ENCODE measurements around the gene NCOA7.
"Not testable (repeated sequence)": the region's sequence is repeated elsewhere in the genome, so short reads cannot be mapped to it uniquely, and the experiment has no call there.

The NCOA7 gene

DNA sequence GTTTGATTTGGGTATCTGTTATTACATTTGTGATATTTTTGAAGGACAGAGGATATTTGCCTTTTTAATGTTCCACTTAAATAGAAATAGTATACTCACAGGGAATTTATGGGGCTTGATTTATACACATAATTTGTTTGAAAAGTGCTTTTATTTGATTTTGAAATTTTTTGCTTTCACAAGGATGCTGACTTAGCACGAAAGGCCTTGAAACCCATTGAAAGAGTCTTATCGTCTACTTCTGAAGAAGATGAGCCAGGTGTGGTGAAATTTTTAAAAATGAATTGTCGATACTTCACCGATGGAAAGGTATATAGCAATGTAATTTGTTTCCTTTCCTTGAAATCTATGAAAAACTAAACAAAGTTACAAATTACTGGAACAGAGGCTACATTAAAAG lies 91.5 kb downstream of the NCOA7 start:
- DNase-seq, result no peak

DNA sequence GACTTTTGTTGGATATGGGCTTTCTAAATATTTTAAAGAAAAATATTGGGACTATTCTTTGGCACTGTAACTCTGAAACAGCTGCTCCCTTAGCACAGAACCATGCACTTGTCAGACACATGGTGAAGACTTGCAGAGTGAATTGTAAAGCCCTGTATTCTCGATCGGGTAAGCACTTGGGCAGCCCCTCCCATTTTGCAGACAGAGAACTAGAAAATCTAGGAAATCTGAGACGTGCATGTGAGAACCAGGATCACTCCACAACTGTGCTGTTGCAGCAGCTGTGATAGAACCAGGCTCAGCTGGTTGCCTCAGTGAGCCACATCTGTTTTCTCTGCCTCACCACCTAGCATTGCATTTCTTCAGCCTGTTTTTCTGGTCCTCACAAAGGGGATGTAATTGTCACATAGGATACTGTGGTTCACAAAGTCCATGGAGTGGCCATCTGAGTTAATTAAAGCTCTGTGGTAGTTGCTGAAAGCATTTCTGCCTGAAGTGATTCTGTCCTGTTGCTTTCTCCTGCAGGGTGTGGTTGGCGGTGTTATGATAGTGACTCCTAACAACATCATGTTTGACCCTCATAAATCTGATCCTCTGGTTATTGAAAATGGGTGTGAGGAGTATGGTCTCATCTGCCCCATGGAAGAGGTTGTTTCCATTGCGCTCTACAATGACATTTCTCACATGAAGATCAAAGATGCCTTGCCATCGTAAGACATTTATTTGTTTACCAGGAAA lies 94.0 kb downstream of the NCOA7 start:
- DNase-seq, result no peak

DNA sequence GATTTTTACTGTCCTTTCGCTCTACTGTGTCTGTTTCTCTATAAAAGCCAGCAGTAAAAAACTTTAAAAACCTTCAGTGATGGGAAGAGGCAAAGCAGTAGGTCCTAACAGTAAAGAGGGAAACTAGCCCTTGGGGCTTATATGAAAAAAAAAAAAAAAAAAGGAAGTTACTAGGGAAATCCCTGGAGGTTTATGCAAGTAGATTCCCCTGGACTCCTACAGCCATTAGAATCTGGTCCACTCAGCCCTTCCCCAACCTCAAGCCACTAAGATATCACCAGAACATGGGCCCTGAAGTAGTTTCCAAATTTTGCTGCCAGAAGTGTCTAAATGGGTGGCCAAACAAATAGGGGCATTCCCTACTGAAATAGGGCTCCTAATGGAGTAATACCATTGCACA lies 95.3 kb downstream of the NCOA7 start:
- DNase-seq, result no peak

DNA sequence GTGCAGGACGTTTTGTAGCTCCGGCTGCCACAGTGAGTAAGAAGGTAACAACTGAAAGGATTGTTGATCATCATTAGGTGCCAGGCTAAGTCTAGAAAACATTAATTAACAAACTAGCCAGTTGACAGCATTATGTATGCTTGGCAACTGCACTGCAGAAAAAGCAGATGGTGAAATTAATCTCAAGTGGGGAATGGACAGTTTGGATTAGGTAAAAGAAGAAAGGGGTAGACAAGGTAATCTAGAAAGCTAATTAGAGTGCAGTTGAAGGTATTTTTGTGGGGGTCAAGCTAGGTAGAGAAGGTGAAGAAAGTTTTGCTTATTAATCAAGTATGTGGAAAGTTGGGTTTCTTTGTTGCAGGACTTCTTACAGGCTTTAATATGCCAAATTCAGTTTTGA lies 96.2 kb downstream of the NCOA7 start:
- no peak for DNase-seq

DNA sequence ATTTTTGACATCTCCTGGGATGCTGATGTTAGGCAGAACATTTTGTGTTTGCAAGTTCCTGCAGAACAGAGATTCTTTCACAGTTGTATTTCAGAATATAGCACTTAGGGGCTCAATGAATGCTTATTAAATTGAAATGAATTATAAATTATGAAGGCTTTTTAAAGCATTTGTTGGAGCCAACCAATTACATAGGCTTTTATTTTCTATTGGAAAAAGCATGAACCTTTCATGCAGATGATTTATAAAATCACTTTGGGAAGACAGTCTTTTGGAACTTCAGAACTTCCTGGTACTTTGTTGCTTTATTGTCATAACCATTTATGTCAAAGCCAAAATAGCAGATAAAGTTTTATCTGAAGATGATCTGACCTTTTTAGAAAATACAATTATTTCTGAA lies 96.6 kb downstream of the NCOA7 start:
- DNase-seq, result no peak

DNA sequence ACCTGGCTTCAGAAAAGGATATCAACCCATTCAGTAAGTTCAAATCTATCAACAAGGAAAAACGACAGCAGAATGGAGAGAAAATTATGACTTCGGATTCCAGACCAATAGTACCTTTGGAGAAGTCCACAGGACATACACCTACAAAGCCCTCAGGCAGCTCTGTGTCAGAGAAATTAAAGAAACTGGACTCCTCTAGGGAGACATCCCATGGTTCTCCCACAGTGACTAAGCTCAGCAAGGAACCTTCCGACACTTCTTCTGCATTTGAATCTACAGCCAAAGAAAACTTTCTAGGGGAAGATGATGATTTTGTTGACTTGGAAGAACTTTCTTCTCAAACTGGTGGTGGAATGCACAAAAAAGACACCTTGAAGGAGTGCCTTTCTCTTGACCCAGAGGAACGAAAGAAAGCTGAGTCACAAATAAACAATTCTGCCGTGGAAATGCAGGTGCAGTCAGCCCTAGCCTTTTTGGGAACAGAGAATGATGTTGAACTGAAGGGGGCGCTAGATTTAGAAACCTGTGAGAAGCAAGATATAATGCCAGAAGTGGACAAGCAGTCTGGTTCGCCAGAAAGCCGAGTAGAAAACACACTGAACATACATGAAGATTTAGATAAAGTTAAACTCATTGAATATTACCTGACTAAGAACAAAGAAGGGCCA lies 98.4 kb downstream of the NCOA7 start:
- peak; percentile 53 for DNase-seq

DNA sequence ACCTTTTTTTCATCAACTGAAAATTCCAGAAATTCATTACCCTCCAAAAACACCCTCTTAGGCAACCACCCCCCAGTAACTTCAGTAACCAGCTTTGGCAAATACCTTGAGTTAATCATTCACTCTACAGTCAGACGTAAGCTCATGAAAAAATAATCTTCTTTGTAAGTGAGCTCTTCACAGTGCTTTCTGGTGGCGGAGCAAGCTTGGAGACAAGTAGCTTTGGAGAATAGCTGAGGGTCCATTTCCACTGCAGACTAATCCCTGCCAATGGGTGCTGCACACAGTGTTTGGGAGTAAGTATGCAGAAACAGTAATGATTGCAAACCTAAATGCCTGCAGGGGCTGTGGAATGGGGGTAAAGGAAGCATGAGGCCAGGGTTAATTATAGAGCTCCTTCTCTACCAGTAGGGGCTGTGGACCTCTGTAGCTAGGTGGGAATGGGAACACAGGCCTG lies 109.0 kb downstream of the NCOA7 start:
- peak; percentile 72 for DNase-seq

DNA sequence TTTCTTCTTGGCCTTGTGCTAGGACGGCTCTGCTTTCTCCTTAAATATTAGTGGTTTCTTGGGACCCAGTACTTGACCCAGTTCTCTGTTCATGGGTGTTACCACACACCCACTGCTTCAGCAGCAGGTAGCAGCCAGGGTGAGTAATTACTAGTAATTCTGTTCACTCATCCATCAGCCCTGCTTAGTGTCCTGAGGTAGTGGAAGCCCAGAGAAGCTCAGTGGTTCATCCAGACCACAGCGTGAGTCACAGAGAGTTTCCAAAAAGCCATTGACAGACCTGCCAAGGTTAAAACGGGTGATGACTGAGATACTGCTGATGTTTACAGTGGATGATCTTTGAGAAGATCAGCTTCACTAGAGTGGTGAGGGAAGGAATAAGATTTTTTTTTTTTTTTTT lies 114.1 kb downstream of the NCOA7 start:
- DNase-seq, result peak; percentile 86

DNA sequence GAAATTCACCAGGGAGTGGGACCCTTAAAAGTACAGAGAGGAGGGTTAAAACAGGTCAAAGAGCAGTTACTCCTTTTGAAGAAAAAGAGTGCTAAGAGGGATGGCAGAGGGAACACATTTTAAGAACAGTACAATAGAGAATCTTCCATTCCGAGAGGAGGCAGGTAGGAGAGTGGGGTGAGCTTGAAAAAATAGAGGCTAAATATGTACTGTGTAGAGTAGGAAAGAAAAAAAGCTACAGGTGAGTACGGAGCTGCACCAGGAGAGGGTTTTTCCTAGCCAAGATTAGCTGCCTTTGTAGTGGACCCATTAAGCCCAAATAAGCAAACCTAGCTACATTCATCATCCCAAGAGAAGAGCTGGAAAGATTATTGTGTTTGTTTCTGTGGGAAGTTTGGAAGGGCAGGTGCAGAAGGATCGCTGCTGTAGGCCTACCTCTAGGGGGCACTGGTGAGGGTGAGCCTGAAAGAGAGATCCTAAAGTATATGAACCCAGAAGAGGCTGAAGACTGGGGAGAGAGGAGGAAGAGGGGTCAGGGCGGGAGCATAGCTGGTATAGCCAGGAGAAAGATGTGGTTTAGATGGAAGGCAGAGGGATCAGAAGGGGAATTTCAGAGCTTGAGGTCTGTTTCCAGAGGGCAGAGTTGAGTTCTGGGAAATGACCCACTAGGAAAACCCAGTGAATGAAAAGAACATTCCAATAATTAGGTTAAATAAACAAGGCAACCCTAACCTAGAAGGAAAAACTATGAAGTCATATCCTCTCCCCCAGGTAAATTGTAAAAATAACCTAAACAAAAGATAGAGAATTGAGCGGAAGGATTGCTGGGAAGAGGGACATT lies 115.6 kb downstream of the NCOA7 start:
- no peak for DNase-seq

DNA sequence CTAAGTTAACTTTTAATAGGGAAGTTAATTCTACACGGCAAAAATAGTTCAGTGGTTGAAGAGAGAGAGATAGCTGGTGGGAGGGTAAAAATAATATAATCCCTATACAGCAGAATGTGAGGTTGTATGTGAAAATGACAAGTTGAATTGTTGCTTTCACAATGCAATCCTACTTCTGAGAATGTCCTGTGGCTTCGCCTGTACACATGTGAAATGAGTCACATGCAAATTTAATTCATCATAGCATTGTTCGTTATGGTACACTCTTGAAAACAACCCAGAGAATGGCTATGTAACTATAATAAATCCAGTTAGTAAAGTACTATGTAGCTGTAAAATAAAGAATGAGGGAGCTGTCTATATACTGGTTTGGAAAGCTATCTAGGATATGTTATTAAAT lies 119.8 kb downstream of the NCOA7 start:
- no peak for DNase-seq

DNA sequence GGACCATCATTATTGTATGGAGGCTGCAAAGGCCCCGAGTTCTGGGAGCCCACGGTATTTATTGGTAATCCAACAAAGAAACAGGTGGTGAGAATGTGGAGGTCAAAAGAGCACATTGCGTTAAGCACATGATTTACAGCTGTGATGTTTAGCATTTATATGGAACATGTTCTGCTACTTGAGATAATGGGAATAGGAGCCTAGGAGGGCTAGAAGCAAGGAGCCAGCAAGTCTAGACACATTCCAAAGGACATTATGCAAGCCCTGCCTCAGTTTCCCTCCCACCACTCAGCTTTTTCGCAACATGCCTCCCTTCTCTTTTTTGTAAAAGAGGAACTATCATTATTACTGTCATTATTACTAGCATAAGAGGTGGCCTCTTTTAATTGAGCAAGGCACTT lies 120.3 kb downstream of the NCOA7 start:
- not testable (repeated sequence) for DNase-seq

DNA sequence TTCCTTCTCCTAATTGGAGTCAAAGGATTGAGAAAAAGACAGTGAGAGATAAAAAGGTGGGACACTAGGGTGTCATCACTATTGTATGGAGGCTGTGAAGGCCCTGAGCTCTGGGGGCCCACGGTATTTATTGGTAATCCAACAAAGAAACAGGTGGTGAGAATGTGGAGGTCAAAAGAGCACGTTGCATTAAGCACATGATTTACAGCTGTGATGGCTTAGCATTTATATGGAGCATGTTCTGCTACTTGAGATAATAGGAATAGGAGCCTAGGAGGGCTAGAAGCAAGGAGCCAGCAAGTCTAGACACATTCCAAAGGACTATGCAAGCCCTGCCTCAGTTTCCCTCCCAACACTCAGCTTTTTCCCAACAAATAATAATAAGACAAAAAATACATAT lies 121.7 kb downstream of the NCOA7 start:
- not testable (repeated sequence) for DNase-seq

DNA sequence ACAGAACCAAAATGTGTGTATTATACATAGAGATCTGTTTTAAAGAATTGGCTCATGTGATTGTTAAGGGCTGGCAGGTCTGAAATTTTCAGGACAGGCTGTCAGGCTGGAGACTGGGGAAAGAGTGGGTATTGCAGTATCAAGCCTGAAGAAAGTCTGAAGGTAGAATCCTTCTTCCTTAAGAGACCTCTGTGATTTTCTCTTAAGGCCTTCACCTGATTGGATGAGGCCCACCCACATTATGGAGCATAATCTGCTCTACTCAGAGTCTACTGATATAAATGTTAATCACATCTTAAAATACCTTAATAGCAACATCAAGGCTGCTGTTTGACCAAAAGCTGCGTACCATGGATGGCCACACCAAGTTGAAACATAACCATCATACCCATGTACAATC lies 122.4 kb downstream of the NCOA7 start:
- DNase-seq, result no peak

DNA sequence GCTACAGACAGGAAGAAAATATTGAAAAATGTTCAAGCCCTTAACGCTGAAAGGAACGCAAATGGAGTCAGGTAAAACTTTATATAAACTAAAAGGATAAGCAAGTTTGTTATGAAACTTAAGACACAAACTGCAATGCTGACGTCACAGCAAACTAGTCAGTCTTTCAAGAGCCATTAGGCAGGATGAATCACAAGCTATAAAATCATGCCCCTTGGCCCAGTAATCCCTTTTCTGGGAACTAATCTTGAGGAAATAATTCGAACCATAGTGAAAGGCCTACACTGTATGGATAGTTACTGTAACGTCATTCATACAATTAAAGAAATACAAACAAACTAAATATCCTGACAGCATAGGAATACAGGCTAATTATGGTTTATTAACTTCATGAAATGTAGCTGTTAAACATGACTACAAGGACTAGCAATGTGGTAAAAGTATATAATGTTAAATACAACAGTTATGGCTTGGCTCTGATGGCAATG lies 123.1 kb downstream of the NCOA7 start:
- DNase-seq, result peak; percentile 36

DNA sequence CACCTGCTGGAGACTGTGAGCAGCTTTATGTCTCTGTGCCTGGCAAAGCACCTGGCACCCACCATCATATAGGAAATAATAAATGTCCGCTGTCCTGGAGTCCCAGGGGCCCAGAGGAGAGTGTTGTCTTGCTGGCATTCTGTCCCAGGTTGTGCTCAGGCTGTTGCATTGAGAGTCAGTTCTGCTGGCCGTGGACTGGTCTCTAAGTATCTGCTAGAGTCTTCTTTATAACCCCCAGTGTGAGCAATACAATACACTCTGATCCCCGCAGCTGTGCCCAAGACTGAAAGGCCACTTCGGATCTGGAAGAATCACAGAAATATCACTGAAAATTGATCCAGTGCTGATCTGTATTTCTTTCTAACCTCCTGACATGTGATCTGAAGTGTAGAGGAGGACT lies 127.5 kb downstream of the NCOA7 start:
- DNase-seq, result no peak

DNA sequence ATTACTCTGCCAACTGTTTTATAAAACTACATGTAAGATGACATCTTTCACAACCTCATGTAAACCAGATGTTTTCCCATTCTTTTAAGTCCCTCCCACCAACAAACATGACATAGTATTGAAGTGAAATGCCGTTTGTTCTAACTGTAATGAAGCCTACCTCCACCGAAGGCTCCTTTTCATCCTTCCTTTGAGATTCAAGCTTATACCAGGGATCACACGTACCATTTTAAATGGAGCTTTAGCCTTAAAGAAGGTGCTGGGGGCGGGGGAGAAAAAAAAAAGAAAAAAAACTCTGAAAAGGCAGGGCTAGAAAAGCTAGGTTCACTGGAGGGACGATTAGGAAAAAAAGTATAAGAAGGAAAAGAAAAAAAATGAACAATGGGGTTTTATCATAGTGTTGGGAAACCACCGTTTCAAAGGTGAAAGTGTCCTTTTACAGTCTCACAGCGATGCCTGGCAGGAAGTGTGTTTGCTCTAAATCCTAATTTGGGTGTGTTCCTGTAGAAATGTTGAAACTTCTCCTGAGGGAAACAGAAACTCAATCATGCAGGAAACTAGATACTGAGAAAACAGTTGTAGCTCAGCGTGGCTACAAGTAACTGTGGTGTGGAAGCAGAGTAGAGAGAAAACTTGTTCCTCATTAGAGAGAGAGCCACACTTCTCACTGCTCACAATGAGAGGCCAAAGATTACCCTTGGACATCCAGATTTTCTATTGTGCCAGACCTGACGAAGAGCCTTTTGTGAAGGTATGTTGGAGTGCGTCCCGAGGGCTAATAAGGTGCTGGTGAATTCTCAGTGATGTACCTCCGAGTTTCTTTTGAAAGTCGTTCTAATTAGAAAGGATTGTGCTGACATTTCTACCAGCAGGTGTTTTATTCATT lies 128.2 kb downstream of the NCOA7 start:
- peak; percentile 92 for DNase-seq

DNA sequence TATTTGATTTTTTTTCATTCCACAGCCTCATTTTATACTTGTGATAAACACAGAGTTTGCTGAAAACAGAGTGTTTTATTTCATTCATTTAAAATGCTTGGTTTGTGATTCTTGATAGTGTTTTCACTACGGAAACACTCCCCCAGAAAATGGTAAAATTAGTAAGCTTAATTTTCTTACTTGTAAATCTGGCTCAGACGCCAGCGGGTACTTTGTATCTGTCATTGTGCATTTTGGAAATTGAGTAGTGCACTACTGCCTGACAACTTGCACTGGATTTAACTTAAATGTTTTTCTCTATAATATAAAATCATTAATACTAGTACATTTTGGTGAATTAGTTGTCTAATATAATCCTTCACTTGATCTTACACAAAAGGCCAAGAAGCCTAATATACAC lies 128.9 kb downstream of the NCOA7 start:
- no peak for DNase-seq

DNA sequence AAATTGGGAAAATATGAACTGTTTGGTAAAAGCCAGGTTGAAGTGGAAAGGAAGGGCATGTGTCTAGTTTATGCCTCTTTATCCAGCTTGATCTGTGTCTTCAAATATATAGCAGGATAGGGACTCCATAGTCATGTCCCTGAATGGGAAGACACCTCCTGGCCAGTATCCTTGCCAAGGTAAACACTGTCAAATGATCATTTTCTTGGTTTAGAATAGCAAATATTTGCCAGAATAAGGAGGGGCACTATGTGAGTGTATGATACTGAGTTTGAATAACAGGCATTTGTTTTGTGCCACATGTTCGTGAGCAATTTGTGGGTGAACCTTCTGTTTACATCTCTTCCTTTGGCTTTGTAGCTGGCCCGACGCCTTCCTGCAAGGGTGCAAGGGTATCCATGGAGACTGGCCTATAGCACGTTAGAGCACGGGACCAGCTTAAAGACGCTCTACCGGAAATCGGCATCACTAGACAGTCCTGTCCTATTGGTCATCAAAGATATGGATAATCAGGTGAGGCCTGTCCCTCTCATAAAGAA lies 131.6 kb downstream of the NCOA7 start:
- DNase-seq, result no peak

DNA sequence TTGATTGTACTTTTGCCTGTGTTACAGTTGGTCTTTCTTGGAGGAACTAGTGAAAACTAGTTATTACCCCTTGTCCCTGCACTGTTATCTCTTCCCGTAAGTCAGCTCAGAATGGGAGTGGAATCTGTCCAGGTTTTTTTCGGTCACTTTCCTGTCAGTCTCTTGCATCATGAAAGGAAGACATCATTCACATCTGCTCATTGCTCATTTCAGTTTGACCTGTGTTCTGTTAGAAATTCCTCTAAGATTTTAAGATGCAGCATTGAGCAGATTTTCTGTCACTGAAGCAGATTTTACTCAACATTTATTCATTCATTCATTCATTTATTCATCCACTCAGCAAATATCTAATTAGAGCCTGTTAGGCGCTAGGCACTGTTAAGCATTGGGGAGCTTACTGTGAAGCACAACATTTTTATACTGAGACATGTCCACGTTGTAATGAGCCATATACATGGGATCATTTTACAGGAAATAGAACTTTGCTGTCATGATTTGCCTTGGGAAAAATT lies 132.7 kb downstream of the NCOA7 start:
- no peak for DNase-seq

DNA sequence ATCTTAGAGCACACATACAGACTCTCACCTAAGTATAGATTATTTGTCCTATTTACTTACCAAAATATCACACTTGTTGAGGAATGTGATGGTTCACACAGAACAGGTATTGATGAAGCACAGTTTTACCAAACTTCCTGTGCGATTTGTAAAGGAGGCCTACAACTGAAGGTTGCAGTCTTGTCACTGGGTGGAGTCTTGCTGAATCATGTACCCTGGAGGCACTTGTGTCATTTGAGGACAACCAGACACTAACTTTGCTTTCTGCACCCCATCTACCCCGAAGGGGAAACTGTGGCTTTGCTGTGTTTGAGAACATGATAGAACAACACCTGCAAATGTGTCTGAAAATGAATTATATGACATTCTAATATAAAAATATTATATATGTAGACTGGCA lies 133.4 kb downstream of the NCOA7 start:
- DNase-seq, result no peak

DNA sequence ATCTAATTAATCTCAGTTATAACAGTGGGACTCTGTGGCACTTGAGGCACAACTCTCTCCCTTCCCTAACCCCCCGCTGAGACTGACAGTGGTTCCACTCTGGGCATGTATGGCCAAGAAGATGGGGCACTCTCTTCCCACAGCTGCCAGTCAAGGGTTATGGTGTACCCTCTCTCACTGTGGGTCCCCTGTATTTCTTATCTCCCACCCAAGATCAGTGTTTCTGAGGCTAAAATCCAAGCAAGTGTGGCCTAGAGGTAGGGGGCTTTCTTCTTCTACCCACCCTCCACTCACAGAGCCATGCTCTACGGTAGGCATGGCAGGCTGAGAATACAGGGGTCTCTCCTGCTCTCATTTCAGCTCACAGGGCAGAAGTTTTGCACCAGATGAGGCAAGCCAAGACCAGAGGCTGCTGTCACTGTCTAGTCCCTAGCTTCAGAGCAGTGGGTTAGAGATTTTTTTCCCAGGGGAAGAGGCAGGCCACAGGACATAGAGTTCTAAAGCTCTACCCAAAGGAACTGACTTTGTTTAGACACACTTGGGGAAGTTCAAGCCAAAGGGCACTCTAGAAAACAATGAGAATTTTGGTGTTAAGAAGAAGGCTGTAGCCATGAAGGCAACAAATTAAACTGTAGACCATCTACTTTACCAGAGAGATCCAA lies 134.1 kb downstream of the NCOA7 start:
- no peak for DNase-seq

DNA sequence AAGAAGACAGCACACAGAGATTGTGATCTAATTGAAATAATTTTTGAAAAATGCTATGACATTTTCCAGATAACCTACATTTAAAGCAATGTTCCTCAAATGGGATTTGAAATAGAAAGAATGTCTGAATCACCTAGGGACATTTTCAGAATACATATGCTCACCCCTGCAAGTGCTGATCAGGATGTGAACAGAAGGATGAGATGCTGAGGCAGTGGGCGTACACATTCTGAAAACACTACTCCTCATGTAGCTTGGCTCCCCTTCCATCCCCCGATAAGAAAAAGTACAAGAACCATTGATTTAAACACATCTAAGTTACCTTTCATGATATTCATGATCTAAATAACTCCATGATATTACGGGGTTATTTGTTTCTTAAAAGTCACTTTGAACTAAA lies 136.0 kb downstream of the NCOA7 start:
- DNase-seq, result no peak
